Mucosa of descending colon (tissue), 3 donors: ENCODE data around the gene SYT17. TPM values are rescaled to one million over a fixed set of nuclear protein-coding genes. Genes with fewer than 3 reads are reported as not detected.

Experiments
- ATAC-seq: fragments of 200-7000 bp; cut with Tn5 transposase; one replicate; pipeline ENCODE4 v1.9.1; 2020; ENCODE audit warnings: mild to moderate bottlenecking, moderate library complexity
- DNase-seq, 3 donors: peaks; one replicate each; pipeline ENCODE4 v3.0.0-alpha.2; 2020
- H3K36me3 ChIP-seq: fragments of 200-600 bp; one replicate; pipeline ENCODE4 v1.8.0; 2021; ENCODE audit warnings: low read depth, mild to moderate bottlenecking
- H3K4me1 ChIP-seq: fragments of 200-600 bp; one replicate; pipeline ENCODE4 v1.8.0; 2021; ENCODE audit warnings: low read depth, mild to moderate bottlenecking
- H3K4me3 ChIP-seq: fragments of 200-600 bp; one replicate; pipeline ENCODE4 v1.8.0; 2021; ENCODE audit warnings: mild to moderate bottlenecking
- H3K9me3 ChIP-seq: fragments of 200-600 bp; one replicate; pipeline ENCODE4 v1.8.0; 2021; ENCODE audit warnings: mild to moderate bottlenecking
- intact Hi-C, 2 donors: fragments of 100-400 bp; cut with DNase I in 1 of 2; cut with micrococcal nuclease in 1 of 2; formaldehyde crosslinking; loops; one replicate each; pipeline versions ENCODE4 v1.11.0 to v1.11.1; 2022; cut with DNase I, micrococcal nuclease
- total RNA-seq, 3 donors: library from RNA; stranded (reverse); fragmentation: NEBNext Ultra II Directional in 2 of 3; extraction: Animal tissue kit (Norgen Biotek cat#: 25700) in 2 of 3; gene quantifications; one replicate each; pipeline versions ENCODE4 v1.2.1 to v1.2.4, GENCODE V29; 2021 to 2023
- TF ChIP-seq, protein P1 (sequence below): fragments of 200-600 bp; IDR thresholded peaks from one replicate; pipeline ENCODE4 v1.8.0; 2022; ENCODE audit warnings: antibody characterized with exemption, mild to moderate bottlenecking
- donor health status: DM: no; HTN: no; CAD: no; lungs with moderate emphysema.
- donor health status: DM: no; HTN: no; CAD: no.
- donor health status: DM: no; HTN: yes; CAD: no.

SYT17 gene
- total RNA-seq, 3 donors from 2014 or later, result 4.9 to 13.3 (median 5.9) TPM

DNA sequence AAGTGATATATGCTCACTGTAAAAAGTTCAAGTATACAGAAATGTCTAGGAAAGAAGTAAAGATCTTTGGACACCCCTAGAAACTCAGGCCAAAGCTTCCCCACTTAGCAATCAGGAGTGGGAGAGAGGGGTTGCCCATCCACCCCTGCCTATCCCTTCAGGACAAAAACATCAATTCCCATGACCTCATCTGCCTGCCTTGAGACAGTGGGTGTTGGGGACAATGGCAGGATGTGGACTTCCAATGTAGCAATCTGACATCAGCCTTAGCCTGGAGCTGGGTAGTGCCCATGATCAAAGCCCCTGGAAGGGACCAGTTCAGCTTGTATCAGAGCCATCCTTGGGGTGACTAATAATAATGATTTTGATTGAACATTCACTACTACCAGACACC is 36.2 kb upstream of the SYT17 start:
- H3K9me3 ChIP-seq, result no peaks in the 10 kb centered on the region
- no peaks in the 10 kb centered on the region for H3K36me3 ChIP-seq
- no peak for DNase-seq
- H3K4me1 ChIP-seq, result peaks cover 38% of the 10 kb centered on the region
- intact Hi-C loops, result no loop called here
- H3K4me3 ChIP-seq, result no peak overlapping the region
- ATAC-seq, result no peak
- TF ChIP-seq, protein P1, sequence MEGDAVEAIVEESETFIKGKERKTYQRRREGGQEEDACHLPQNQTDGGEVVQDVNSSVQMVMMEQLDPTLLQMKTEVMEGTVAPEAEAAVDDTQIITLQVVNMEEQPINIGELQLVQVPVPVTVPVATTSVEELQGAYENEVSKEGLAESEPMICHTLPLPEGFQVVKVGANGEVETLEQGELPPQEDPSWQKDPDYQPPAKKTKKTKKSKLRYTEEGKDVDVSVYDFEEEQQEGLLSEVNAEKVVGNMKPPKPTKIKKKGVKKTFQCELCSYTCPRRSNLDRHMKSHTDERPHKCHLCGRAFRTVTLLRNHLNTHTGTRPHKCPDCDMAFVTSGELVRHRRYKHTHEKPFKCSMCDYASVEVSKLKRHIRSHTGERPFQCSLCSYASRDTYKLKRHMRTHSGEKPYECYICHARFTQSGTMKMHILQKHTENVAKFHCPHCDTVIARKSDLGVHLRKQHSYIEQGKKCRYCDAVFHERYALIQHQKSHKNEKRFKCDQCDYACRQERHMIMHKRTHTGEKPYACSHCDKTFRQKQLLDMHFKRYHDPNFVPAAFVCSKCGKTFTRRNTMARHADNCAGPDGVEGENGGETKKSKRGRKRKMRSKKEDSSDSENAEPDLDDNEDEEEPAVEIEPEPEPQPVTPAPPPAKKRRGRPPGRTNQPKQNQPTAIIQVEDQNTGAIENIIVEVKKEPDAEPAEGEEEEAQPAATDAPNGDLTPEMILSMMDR, result no peak

DNA sequence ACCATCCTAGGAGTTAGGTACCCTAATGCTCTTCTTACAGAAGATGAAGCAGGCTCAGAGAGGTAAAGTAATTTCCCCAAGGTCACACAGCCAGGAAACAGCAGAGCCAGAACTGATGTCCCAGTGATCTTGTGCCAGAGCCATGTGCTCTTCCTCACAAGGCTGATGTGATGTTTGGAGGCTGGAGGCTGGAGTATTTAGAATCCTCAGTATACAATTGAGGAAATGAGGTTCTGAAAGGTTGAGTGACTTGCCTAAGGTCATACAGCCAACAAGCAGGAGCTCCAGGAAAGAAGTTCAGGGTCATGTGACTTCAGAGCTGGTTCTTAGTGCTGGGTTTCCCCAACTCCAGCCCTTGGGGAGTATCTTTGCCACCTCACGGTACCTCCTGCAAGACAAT is 35.8 kb upstream of the SYT17 start:
- TF ChIP-seq, protein P1, result no peak
- no peak for ATAC-seq

DNA sequence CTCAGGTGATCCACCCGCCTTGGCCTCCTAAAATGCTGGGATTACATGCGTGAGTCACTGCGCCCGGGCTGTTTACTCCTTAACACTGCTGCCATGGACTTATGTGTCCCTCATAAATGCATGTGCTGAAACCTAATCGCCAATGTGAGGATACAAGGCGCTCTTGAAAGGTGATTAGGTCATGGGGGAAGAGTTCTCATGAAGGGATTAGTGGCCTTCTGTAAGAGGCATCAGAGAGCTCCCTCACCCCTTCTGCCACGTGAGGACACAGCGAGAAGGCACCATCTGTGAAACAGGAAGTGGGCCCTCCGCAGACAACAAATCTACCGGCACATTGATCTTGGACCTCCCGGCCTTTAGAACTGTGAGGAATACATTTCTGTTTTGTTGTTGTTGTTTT is 35.1 kb upstream of the SYT17 start:
- no peaks in the 10 kb centered on the region for H3K9me3 ChIP-seq
- peaks cover 44% of the 10 kb centered on the region for H3K4me1 ChIP-seq
- H3K36me3 ChIP-seq, result no peaks in the 10 kb centered on the region
- H3K4me3 ChIP-seq, result no peak overlapping the region
- DNase-seq (no peak), ATAC-seq (no peak)
- TF ChIP-seq, protein P1, result no peak
- intact Hi-C loops, result no loop called here

More for the DNA sequence above, 35.8 kb upstream of the SYT17 start:
- DNase-seq, result no peak
- Histone ChIP-seq H3K36me3 (no peaks in the 10 kb centered on the region), H3K4me1 (peaks cover 43% of the 10 kb centered on the region), H3K9me3 (no peaks in the 10 kb centered on the region), H3K4me3 (no peak overlapping the region)
- intact Hi-C loops, result no loop called here

DNA sequence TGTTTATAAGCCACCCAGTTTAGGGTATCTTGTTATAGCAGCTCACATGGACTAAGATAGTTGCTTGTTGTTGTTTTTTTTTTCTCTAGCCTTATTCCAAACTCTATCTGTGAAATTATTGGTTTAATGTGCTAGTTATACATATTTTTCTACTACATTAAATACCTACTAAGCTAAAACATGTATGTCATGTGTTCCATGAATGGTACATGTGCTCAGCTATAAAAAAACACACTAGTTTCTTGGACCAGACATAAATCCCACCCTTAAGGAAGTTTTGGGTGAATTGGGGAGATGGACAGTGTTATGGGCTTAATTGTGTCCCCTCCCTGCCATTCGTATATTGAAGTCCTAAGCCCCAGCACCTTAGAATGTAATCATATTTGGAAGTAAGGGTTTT is 34.4 kb upstream of the SYT17 start:
- Histone ChIP-seq H3K36me3 (no peaks in the 10 kb centered on the region), H3K4me3 (no peak overlapping the region), H3K4me1 (peaks cover 46% of the 10 kb centered on the region), H3K9me3 (no peaks in the 10 kb centered on the region)
- intact Hi-C loops, result no loop called here
- TF ChIP-seq, protein P1, result no peak
- ATAC-seq (no peak), DNase-seq (no peak)

DNA sequence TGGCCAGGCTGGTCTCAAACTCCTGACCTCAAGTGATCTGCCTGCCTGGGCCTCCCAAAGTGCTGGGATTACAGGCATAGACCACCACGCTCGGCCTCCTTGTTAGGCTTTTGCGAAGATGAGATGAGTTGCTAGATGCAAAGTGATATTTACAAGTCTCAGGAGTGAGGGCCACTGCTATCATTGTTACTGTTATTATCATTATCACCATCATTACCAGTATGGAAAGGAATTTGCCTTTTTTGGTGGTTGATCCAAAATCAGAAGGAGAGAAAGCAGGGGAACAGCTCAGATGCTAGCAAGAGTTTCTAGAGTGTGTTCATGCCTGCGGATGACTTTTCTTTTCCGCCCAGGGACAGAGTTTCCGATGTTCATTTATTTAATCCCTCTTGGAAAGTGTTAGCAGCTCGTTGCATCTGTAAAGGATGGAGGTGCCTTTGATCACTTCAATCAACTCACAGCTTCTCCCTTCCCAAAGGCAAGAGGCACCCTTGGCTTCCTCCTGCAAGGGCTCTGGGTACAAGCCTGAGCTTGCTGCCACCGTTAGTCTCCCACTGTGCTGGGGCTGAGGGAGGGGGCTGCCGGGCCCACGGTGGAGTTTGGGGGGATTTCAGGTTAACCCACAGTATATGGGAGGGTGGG is 32.7 kb upstream of the SYT17 start:
- DNase-seq, result no peak
- no peak overlapping the region for H3K4me3 ChIP-seq
- H3K4me1 ChIP-seq, result peaks cover 41% of the 10 kb centered on the region
- TF ChIP-seq, protein P1, result no peak
- H3K9me3 ChIP-seq, result no peaks in the 10 kb centered on the region
- intact Hi-C loops, result no loop called here
- ATAC-seq, result no peak
- H3K36me3 ChIP-seq, result no peaks in the 10 kb centered on the region
